PC-9 (cell line): ENCODE data around the gene SATL1. TPM values are rescaled to one million over a fixed set of nuclear protein-coding genes. Genes with fewer than 3 reads are reported as not detected.
"Not testable (repeated sequence)": the region's sequence is repeated elsewhere in the genome, so short reads cannot be mapped to it uniquely, and the experiment has no call there.

Source experiments
- BruUV-seq: library from RNA; stranded (reverse); fragments of 400-500 nt; replicated peaks from 2 replicates; lab custom pipeline; 2021; lab: Mats Ljungman, UMichigan
- CTCF ChIA-PET: fragments of 300-600 bp; sonication (Branson Sonifier 250); formaldehyde crosslinking; loops from one replicate; lab custom pipeline; 2022; ENCODE audit warnings: antibody characterized with exemption; lab: Charles Lee
- POLR2A ChIA-PET: fragments of 300-600 bp; sonication (Branson Sonifier 250); formaldehyde crosslinking; loops from one replicate; lab custom pipeline; 2022; ENCODE audit warnings: antibody characterized with exemption; ENCODE audit not compliant: unreplicated experiment; lab: Charles Lee
- DNase-seq, 2 experiments: peaks; one replicate each; pipeline versions ENCODE4 v3.0.0 to v3.0.0-alpha.2; 2015 to 2022; ENCODE audit warnings: mixed read lengths in 1 of 2
- H2AFZ ChIP-seq: fragments of 200-600 bp; sonication (generic); 2 replicates; pipeline ENCODE4 v1.8.1; 2017; ENCODE audit warnings: antibody characterized with exemption
- H3F3A ChIP-seq: fragments of 200-600 bp; sonication (generic); 2 replicates; pipeline ENCODE4 v1.8.1; 2017; ENCODE audit warnings: antibody characterized with exemption, mild to moderate bottlenecking, low read depth; ENCODE audit not compliant: insufficient read depth
- H3K27ac ChIP-seq: fragments of 200-600 bp; sonication (generic); 2 replicates; pipeline ENCODE4 v1.6.1; 2016; ENCODE audit warnings: mixed run types
- H3K27me3 ChIP-seq: fragments of 200-600 bp; sonication (generic); 2 replicates; pipeline ENCODE4 v1.6.1; 2016; ENCODE audit warnings: low read depth, mixed run types; ENCODE audit not compliant: insufficient read depth
- H3K36me3 ChIP-seq: fragments of 200-600 bp; sonication (generic); 2 replicates; pipeline ENCODE4 v1.6.1; 2016; ENCODE audit warnings: low read depth, mixed run types
- H3K4me1 ChIP-seq: fragments of 200-600 bp; sonication (generic); replicated peaks from 2 replicates; pipeline ENCODE4 v1.6.1; 2016; ENCODE audit warnings: mixed run types; ENCODE audit not compliant: insufficient read depth
- H3K4me2 ChIP-seq: fragments of 200-600 bp; sonication (generic); 2 replicates; pipeline ENCODE4 v1.6.1; 2017; ENCODE audit warnings: mixed run types
- H3K4me3 ChIP-seq: fragments of 200-600 bp; sonication (generic); 2 replicates; pipeline ENCODE4 v1.6.1; 2016; ENCODE audit warnings: mixed run types
- H3K79me2 ChIP-seq: fragments of 200-600 bp; sonication (generic); 2 replicates; pipeline ENCODE4 v1.6.1; 2017; ENCODE audit warnings: low read depth, mixed run types
- H3K9me2 ChIP-seq: fragments of 200-600 bp; sonication (generic); 2 replicates; pipeline ENCODE4 v1.8.1; 2017; ENCODE audit warnings: mild to moderate bottlenecking; ENCODE audit not compliant: insufficient read depth
- H3K9me3 ChIP-seq: fragments of 200-600 bp; sonication (generic); 2 replicates; pipeline ENCODE4 v1.8.1; 2016; ENCODE audit warnings: low read depth; ENCODE audit not compliant: insufficient read depth
- H4K20me1 ChIP-seq: fragments of 200-600 bp; sonication (generic); 2 replicates; pipeline ENCODE4 v1.8.1; 2017; ENCODE audit not compliant: insufficient read depth
- CTCF ChIP-seq: fragments of 200-600 bp; sonication (generic); conservative IDR thresholded peaks from 2 replicates; pipeline ENCODE4 v1.6.1; 2017; ENCODE audit warnings: mixed run types, antibody characterized with exemption, mild to moderate bottlenecking, moderate library complexity
- EZH2 ChIP-seq: fragments of 200-600 bp; sonication (generic); IDR thresholded peaks from 2 replicates; pipeline ENCODE4 v1.8.0; 2017; ENCODE audit warnings: antibody characterized with exemption, low read depth
- intact Hi-C: fragments of 100-400 bp; cut with micrococcal nuclease; formaldehyde crosslinking; loops from one replicate; pipeline ENCODE4 v1.10.0; 2022; ENCODE audit not compliant: unreplicated experiment
- total RNA-seq: library from RNA; stranded (reverse); gene quantifications from 2 replicates; pipeline ENCODE4 v1.2.3, GENCODE V29; 2021

Gene SATL1
- total RNA-seq, 1 experiment from 2014 or later: not detected

- Histone ChIP-seq H2AFZ (no peak overlapping the region), H3K27me3 (no peaks in the 10 kb centered on the region), H3K27ac (no peak overlapping the region), H3K4me2 (no peak overlapping the region), H4K20me1 (no peaks in the 10 kb centered on the region), H3K4me3 (no peak overlapping the region), H3K79me2 (no peaks in the 10 kb centered on the region), H3F3A (no peaks in the 10 kb centered on the region), H3K9me2 (no peaks in the 10 kb centered on the region), H3K36me3 (no peaks in the 10 kb centered on the region), H3K9me3 (no peaks in the 10 kb centered on the region), H3K4me1 (no peaks in the 10 kb centered on the region)
- ChIA-PET POLR2A (no interaction called here), CTCF (no interaction called here)
- no peak for DNase-seq
- no peak for TF ChIP-seq EZH2
- BruUV-seq: no TSS peak
- intact Hi-C loops: no loop called here
Measured at GRCh38 chrX:85107407-85107806, 136.2 kb downstream of the SATL1 start.

- Histone ChIP-seq H3K4me1 (no peaks in the 10 kb centered on the region), H3K4me2 (no peak overlapping the region), H3K27me3 (no peaks in the 10 kb centered on the region), H3K9me3 (no peaks in the 10 kb centered on the region), H3K9me2 (no peaks in the 10 kb centered on the region), H3F3A (peaks cover 5% of the 10 kb centered on the region; the same call in 1 of the 2 replicates), H3K27ac (no peak overlapping the region), H3K4me3 (no peak overlapping the region), H4K20me1 (no peaks in the 10 kb centered on the region), H3K36me3 (no peaks in the 10 kb centered on the region), H3K79me2 (no peaks in the 10 kb centered on the region), H2AFZ (no peak overlapping the region)
- ChIA-PET CTCF (no interaction called here), POLR2A (no interaction called here)
- intact Hi-C loops: loop anchor here (10.0 kb wide), 1 partner anchor 455 kb away; no protein-coding TSS in a partner anchor
- TF ChIP-seq EZH2 (no peak), CTCF (no peak)
- BruUV-seq: no TSS peak
- DNase-seq: no peak
Measured at GRCh38 chrX:85089321-85089840, 154.2 kb downstream of the SATL1 start.

GRCh38 chrX:85084770-85085393 lies 158.7 kb downstream of the SATL1 start:
- Histone ChIP-seq H3K9me2 (no peaks in the 10 kb centered on the region), H3K9me3 (no peaks in the 10 kb centered on the region), H3K4me3 (no peak overlapping the region), H3K27ac (no peak overlapping the region), H3F3A (peaks cover 5% of the 10 kb centered on the region; the same call in 1 of the 2 replicates), H3K4me1 (no peaks in the 10 kb centered on the region), H4K20me1 (no peaks in the 10 kb centered on the region), H3K79me2 (no peaks in the 10 kb centered on the region), H3K36me3 (no peaks in the 10 kb centered on the region), H3K27me3 (no peaks in the 10 kb centered on the region), H2AFZ (no peak overlapping the region), H3K4me2 (no peak overlapping the region)
- ChIA-PET CTCF (no interaction called here), POLR2A (no interaction called here)
- BruUV-seq: no TSS peak
- TF ChIP-seq EZH2: no peak
- TF ChIP-seq CTCF: peak; percentile 72
- DNase-seq: peak in 1 of 2 experiments; percentile 4
- intact Hi-C loops: loop anchor here (10.0 kb wide), 1 partner anchor 460 kb away; no protein-coding TSS in a partner anchor

- BruUV-seq, H4K20me1 ChIP-seq, H3K9me2 ChIP-seq, H3K27ac ChIP-seq, H3K36me3 ChIP-seq, H3K79me2 ChIP-seq, H3K4me3 ChIP-seq, H3K9me3 ChIP-seq, DNase-seq, H3K4me2 ChIP-seq, H3K4me1 ChIP-seq, POLR2A ChIA-PET, H3K27me3 ChIP-seq, H3F3A ChIP-seq, intact Hi-C loops, H2AFZ ChIP-seq, CTCF ChIA-PET: not testable (repeated sequence)
Measured at GRCh38 chrX:85077247-85077646, 166.3 kb downstream of the SATL1 start.
